ENCODE data around the gene HSD17B11. TPM values are rescaled to one million over a fixed set of nuclear protein-coding genes. Genes with fewer than 3 reads are reported as not detected.
A peak's percentile ranks its signal among the peaks of the same experiment; 100 is the strongest.
"Not testable (repeated sequence)": the region's sequence is repeated elsewhere in the genome, so short reads cannot be mapped to it uniquely, and the experiment has no call there.

HSD17B11 gene, protein sequence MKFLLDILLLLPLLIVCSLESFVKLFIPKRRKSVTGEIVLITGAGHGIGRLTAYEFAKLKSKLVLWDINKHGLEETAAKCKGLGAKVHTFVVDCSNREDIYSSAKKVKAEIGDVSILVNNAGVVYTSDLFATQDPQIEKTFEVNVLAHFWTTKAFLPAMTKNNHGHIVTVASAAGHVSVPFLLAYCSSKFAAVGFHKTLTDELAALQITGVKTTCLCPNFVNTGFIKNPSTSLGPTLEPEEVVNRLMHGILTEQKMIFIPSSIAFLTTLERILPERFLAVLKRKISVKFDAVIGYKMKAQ
- 30.4 TPM for polyA plus RNA-seq (2012; ENCODE audit: missing spikeins)

DNA sequence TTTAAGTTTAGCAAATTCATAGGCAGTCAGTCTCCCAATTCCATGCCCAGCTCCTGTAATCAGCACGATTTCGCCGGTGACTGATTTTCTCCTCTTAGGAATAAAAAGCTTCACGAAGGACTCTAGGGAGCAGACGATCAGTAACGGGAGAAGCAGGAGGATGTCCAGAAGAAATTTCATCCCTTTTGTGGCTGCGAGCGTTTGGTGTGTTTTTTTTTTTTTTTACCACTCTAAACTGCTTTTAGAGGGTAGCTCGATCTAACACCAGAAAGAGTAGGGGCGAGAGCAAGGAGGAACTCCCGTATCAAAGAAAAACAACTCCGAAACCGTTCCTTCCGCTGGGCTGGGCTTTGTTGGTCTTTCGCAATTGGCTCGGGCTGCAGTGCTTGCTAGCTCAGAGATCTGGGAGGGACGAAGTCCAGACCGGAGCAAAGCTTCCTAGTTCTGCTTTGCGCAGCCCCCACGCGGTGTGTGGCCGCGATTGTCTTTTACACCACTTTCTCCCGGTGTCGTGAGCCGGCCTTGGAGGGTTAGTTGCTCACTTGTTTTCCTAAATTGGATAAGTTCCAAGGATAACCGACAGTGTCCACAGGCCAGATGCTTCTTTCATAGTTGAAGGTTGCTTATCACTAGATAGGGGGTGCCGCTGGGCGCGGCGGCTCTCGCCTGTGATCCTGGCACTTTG is at the start of gene HSD17B11:
TSS of gene HSD17B11 (minus strand) at position 298 of the 685 bp plus-strand sequence. CDS start at position 180, 118 bp downstream.
- FAIRE-seq, result peak; percentile 94

DNA sequence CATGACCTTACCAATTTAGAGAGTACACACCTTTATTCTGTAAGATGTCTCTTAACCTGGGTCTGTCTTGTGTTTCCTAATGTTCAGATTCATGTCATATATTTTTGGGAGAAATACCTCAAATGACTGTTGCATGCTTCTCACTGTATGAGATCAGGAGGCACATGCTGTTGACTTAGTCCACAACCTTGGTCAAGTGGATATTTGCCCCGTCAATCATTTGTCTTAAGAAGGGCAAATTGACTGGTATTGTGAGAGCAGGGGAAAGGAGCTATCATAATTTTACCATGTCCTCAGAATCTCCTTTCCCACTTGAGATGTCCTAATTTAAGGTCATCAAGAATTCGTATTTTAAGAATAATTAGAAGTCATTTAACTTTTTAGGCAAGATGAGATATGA is 42.4 kb upstream of the HSD17B11 start:
- FAIRE-seq (no peak), DNase-seq (ENCODE audit: insufficient read length) (no peak)
- TF ChIP-seq POLR2AphosphoS5 (IDR thresholded peaks at IDR 0.05; ENCODE audit: low read depth, low read length), result no peak
- no peak for TF ChIP-seq TAF1 (IDR thresholded peaks at IDR 0.05; ENCODE audit: borderline replicate concordance, low read depth, low read length)
- TF ChIP-seq POLR2A (IDR thresholded peaks at IDR 0.05; ENCODE audit: low read depth, low read length), result no peak

More for the DNA sequence above, at the start of gene HSD17B11:
- TF ChIP-seq TAF1 (IDR thresholded peaks at IDR 0.05; ENCODE audit: borderline replicate concordance, low read depth, low read length) (peak; percentile 25; the same call in 1 of the 2 replicates), POLR2A (IDR thresholded peaks at IDR 0.05; ENCODE audit: low read depth, low read length) (peak; percentile 85), POLR2AphosphoS5 (IDR thresholded peaks at IDR 0.05; ENCODE audit: low read depth, low read length) (peak; percentile 86)
- DNase-seq (ENCODE audit: insufficient read length), result peak; percentile 75

DNA sequence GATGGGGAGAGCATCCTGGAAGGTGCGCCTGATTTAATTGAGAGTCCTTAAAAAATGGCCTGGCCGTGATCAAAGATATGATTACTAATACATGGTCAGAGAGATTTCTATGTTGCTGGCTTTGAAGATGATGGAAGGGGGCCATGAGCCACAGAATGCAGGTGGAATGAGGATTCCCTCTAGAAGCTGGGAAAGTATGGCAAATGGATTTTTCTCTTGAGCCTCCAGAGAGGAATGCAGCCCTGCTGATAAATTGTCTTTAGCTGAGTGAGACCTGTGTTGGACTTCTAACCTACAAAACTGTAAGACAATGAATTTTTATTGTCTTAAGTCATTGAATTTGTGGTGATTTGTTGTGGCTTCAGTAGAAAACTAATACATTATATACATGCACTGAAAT is 39.0 kb upstream of the HSD17B11 start:
- no peak for FAIRE-seq
- TF ChIP-seq TAF1 (IDR thresholded peaks at IDR 0.05; ENCODE audit: borderline replicate concordance, low read depth, low read length), result no peak
- DNase-seq (ENCODE audit: insufficient read length), result no peak

DNA sequence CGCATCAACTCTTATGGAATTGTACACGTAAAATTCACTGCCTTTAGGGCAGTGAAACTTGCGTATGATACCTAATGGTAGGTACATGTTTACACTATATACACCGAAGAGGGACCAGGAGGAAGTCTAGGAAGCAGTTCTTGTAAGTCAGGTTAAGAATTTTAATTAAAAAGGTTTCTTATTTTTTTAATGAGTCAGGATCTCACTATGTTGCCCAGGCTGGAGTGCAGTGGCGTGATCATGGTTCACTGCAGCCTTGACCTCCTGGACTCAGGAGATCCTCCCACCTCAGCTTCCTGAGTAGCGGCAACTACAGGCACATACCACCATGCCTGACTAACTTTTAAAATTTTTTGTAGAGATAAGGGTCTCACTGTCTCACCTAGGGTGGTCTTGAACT is 38.0 kb upstream of the HSD17B11 start:
- DNase-seq (ENCODE audit: insufficient read length), result no peak
- FAIRE-seq, result no peak
- no peak for TF ChIP-seq POLR2A (IDR thresholded peaks at IDR 0.05; ENCODE audit: low read depth, low read length)
- TF ChIP-seq POLR2AphosphoS5 (IDR thresholded peaks at IDR 0.05; ENCODE audit: low read depth, low read length), result no peak
- TF ChIP-seq TAF1 (IDR thresholded peaks at IDR 0.05; ENCODE audit: borderline replicate concordance, low read depth, low read length), result no peak

DNA sequence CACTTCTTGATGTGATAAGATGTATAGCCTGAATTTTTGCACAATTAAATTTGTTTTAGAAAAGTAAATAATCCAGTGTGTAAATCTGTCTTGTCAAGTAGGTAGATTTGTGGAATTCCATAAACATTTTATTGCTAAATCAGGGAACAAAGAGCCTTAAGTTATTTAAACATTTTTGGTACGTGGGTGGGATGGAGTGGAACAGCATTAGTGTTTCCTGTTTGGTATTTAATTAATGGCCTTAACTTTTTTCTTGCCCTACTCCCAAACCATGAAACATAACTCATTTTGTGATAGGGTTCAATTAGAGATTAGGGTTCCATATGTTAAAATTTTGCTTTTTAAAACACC is 36.5 kb upstream of the HSD17B11 start:
- no peak for TF ChIP-seq TAF1 (IDR thresholded peaks at IDR 0.05; ENCODE audit: borderline replicate concordance, low read depth, low read length)
- no peak for TF ChIP-seq POLR2AphosphoS5 (IDR thresholded peaks at IDR 0.05; ENCODE audit: low read depth, low read length)
- no peak for TF ChIP-seq POLR2A (IDR thresholded peaks at IDR 0.05; ENCODE audit: low read depth, low read length)
- FAIRE-seq (no peak), DNase-seq (ENCODE audit: insufficient read length) (no peak)

DNA sequence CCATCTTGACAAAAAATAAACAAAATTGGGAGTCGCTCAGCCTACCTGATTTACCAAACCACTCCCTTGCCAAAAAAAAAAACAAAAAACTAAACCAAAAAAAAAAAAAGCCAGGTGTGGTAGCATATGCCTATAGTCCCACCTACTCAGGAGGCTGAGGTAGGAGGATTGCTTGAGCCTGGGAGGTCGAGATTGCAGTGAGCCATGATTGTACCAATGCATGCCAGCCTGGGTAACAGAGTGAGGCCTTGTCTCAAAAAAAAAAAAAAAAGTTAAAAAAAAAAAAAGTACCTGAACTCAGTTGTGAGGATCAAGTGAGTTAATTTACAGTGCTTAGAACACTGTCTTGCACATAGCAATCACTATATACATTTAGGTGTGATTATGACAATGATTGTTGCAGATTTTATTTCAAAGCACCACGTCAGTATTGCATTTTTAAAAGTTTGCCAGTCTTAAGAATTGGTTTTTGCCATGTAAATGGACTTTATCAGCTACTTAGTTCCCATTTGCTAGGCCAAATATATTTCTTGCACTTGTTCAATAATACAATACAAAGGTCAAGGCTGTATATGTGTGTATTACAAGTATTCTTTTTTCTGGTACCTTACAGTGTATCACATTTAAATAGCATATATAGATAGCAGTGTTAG is 36.0 kb upstream of the HSD17B11 start:
- DNase-seq (ENCODE audit: insufficient read length) (no peak), FAIRE-seq (no peak)
- TF ChIP-seq POLR2AphosphoS5 (IDR thresholded peaks at IDR 0.05; ENCODE audit: low read depth, low read length) (no peak), TAF1 (IDR thresholded peaks at IDR 0.05; ENCODE audit: borderline replicate concordance, low read depth, low read length) (no peak), POLR2A (IDR thresholded peaks at IDR 0.05; ENCODE audit: low read depth, low read length) (no peak)

DNA sequence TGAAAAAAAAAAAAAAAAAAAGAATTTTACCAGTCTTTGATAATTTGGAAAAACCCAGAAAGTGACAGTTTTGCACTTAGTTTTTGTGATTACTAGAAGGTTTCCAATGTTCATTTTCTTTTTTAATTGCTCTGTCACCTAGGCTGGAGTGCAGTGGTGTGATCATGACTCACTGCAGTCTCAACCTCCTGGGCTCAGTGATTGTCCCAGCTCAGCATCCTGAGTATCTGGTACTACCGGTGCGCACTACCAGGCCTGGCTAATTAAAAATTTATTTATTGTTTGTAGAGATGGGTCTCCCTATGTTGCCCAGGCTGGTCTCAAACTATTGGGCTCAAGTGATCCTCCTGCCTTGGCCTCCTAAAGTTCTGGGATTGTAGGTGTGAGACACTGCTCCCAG is 34.7 kb upstream of the HSD17B11 start:
- DNase-seq (ENCODE audit: insufficient read length) (no peak), FAIRE-seq (no peak)
- no peak for TF ChIP-seq TAF1 (IDR thresholded peaks at IDR 0.05; ENCODE audit: borderline replicate concordance, low read depth, low read length)
- TF ChIP-seq POLR2AphosphoS5 (IDR thresholded peaks at IDR 0.05; ENCODE audit: low read depth, low read length), result no peak
- no peak for TF ChIP-seq POLR2A (IDR thresholded peaks at IDR 0.05; ENCODE audit: low read depth, low read length)

DNA sequence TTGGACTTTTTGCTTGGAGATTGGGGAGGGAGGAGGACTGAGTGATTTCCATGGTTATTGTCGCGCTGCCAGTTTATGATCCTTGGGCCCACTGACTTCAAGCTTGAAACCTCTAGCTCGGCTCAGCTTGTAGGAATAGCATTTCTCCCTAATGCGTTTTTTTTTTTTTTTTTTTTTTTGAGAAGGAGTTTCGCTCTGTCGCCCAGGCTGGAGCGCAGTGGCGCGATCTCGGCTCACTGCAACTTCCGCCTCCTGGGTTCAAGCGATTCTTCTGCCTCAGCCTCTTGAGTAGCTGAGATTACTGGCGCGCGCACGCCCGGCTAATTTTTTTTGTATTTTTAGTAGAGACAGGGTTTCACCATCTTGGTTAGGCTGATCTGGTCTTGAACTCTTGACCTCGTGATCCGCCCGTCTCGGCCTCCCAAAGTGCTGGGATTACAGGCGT is 33.1 kb upstream of the HSD17B11 start:
- not testable (repeated sequence) for FAIRE-seq; DNase-seq (ENCODE audit: insufficient read length)

DNA sequence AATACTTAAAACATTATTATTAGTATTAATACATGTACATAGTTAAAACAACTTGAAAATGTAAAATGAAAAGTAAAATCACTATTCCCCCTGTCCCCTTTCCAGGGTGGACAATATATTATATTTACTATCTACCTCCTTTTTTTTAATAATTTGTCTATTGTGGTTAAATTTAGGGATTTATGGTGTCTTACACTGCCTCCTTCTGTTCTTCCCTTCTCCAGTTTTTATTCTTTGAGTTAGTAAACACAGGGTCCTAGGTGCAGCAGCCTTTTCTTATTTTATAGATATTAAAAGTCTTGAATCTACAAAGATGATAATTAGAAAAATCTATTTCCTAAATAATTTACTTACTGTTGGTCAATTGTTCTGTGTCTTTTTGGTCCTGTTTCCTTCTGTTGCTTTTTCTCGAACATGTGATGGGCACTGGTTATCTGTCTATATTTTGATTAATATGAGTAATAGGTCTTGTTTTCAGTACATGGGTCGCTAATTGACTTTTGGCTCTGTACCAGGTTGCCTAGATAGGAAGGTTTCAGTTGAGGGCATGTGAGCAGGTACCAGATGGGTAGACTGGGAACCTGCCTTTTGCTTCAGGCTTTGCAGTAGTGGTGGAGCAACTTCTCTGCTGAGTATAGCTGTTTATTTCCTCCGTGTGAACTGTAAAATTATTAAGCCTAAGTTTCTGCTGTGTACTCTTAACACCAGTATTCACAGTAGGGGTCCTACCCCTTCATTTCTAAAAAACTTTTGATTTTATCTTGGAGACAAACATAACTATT is 32.5 kb upstream of the HSD17B11 start:
- no peak for TF ChIP-seq TAF1 (IDR thresholded peaks at IDR 0.05; ENCODE audit: borderline replicate concordance, low read depth, low read length)
- no peak for TF ChIP-seq POLR2AphosphoS5 (IDR thresholded peaks at IDR 0.05; ENCODE audit: low read depth, low read length)
- no peak for TF ChIP-seq POLR2A (IDR thresholded peaks at IDR 0.05; ENCODE audit: low read depth, low read length)
- no peak for DNase-seq (ENCODE audit: insufficient read length)
- FAIRE-seq, result no peak

DNA sequence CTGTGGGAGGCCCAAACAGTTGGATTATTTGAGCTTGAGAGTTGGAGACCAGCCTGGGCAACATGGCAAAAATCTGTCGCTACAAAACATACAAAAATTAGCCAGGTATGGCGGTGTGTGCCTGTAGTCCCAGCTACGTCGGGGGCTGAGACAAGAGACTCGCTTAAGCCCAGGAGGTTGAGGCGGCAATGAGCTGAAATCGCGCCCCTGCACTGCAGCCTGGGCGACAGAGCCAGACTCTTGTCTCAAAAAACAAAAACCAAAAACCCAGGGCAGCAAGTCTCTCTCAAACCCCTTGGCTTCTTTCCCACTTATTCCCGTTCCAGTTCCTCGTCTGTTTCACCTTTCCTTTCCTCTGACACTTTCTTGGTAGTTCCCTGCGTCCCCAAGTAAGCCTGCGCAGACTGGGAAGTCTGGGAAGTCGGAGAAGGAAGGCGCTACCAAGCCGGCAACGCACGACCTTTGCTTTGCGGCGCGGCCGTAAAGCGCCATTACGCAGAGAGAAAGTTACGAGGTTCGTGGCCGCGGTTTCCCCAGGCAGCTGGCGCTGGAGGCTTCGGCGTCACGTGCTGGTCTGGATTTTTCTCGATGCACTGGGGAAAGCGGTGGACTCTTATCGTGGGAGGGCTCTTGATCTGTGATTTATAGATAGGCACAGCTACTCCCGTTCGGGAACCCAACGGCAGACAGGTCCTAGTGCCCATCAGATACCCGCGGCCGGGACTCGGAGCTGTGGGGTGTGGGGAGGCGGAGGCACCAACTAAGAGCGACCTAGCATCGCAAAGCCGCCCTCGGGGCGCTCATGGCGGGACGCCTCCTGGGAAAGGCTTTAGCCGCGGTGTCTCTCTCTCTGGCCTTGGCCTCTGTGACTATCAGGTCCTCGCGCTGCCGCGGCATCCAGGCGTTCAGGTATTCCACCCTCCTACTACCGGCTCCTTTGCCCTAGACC is 31.4 kb upstream of the HSD17B11 start, which contains the start of gene NUDT9:
TSS of gene NUDT9 (plus strand) at position 470 of the 949 bp plus-strand sequence. CDS start at position 803, 333 bp downstream.
- FAIRE-seq, result peak; percentile 96
- peak; percentile 65 for DNase-seq (ENCODE audit: insufficient read length)
- no peak; the same call in 1 of the 2 replicates for TF ChIP-seq TAF1 (IDR thresholded peaks at IDR 0.05; ENCODE audit: borderline replicate concordance, low read depth, low read length)
- TF ChIP-seq POLR2AphosphoS5 (IDR thresholded peaks at IDR 0.05; ENCODE audit: low read depth, low read length), result peak; percentile 78
- TF ChIP-seq POLR2A (IDR thresholded peaks at IDR 0.05; ENCODE audit: low read depth, low read length), result peak; percentile 85; the same call in 1 of the 2 replicates
